GM18505 (cell line): Measurements from ENCODE around the gene PMPCA.
"Not testable (repeated sequence)": the region's sequence is repeated elsewhere in the genome, so short reads cannot be mapped to it uniquely, and the experiment has no call there.

Experiments used
- ATAC-seq: cut with Tn5 transposase; IDR thresholded peaks from one replicate; pipeline ENCODE4 v1.9.1; 2021; ENCODE audit not compliant: unreplicated experiment
- POLR2A ChIP-seq: IDR thresholded peaks from 4 replicates; pipeline ENCODE4 v1.6.1; 2011; ENCODE audit warnings: borderline replicate concordance; ENCODE audit not compliant: insufficient read depth, insufficient read length; ENCODE audit errors: extremely low read depth

Gene PMPCA

DNA sequence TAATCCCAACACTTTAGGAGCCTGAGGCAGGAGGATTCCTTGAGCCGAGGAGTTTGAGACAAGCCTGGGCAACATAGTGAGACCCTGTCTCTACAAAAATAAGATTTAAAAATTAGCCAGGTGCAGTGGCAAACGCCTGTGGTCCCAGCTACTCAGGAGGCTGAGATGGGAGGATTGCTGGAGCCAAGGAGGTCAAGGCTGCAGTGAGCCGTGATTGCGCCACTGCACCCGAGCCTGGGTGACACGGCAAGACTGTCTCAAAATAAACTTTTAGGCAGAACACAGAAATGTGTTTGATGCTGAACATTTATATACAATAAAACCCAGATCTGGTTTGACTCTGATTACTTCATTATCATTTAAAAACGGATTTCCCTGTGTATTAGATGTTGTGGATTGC is 5.0 kb upstream of the PMPCA start:
- no peak for ATAC-seq

DNA sequence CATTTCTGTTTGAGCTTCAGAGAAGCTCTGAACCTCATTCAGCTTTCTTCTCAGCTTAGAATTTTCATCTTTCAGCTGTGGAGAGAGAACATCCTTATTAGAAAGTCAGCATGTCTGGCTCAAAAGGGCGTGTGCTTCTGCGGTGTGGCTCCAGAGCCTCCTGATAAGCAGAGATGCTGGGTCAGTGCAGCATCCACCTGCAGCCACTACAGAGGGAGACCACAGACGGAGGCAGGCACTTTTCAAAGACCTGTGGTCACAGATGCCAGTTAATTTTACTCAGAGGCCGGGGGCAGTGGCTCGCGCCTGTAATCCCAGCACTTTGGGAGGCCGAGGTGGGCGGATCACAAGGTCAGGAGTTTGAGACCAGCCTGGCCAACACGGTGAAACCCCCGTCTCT is 4.6 kb upstream of the PMPCA start:
- not testable (repeated sequence) for ATAC-seq

More for the DNA sequence above, 5.0 kb upstream of the PMPCA start:
- TF ChIP-seq POLR2A, result no peak

DNA sequence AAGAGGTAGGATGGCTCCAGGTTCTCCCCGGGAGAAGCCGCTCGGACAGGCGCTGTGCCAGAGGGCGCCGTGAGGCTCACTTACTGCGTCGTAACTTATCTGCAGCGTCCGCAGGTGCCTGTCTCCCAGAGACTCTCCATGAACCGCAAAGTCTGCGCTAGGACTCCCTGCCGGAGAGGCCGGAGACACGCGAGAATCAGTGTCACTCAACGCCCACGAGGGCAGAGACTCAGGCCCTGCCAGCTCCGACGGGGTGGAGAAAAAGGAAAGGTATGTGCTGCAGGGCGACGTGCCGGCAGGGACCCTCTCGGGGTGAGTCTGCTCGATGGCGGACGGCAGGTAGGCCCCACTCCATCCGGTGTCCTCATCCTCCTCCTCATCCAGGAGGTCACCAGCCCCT is 3.4 kb upstream of the PMPCA start:
- ATAC-seq, result not testable (repeated sequence)

DNA sequence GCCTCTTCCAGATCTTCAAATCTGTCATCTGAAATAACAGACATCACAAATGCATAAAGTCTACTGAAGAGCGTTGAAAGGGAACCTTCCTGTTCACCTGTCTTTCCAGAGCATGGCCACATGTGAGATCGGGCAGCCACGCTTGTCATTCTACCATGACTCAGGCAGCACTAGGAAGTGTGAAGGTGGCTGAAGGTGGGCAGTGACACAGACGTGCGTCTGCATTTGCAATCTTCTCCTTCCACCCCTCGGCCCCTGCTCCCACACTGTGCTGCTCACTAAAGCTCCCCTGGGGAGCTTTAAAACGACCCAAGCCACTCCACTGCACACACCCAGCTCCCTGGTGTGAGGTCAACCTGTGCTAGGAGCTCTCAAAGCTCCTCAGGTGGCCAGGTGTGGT is 2.5 kb upstream of the PMPCA start:
- no peak for ATAC-seq
- no peak for TF ChIP-seq POLR2A

DNA sequence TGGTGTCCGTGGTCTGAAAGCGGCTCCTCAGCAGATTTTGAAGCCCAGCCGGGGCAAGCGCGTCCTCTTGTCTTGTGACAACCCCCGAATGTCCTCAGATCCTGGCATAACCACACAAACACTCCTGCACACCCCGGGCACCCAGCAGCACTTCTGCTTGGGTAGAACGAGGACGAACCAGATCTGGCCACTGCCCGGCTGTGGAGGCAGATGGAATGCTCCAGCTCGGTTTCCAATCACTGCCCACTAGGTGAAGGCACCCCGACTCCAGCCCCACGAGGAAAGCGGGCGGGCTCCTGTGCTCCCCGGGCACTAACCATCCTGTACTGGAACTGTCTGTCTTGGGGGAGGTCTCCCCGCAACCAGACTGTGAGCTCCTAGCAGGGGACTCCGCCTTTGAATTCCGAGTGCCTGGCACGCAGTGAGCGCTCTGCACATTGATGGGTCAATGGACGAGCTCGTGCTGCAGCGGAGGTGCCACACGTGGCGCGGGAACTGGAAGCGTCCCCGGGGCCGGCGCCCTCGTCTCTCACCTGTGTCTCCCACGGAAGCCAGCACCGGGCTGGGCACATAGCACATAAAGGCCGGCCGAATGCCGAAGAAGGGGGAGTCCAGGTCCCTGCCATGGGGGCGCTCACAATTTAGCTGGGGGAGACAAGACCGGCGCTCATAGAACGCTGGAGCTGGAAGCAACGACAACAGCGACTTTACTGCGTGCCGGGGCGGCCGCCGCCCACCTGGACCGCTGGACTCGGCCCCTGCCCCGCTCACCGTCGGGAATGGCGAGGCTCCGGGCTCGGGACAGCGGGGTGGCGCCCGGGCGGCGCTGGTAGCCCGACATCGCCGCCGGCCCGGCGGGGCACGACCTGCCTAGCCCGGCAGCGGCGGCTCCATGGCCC is 652 bp upstream of the PMPCA start:
- ATAC-seq, result peak; percentile 10
- TF ChIP-seq POLR2A, result peak; percentile 39

DNA sequence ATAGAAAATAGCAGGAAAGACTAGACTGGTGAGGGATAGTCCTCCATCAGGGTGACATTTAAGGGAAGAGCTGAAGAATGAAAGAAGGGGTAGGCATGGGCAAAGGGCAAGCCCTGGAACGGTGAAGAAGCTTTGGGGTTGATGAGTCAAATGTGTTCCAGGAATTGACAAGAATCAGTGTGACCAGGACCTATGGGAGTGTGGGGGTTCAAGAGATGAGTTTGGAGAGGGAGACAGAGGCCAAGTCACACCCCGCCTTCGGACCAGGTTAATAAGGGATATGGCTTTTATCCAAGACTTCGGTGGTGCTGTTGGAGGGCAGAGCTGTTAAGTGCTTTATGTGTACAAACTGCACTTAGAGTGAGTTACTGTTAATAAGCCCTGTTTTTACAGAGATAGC is 920 bp downstream of the PMPCA start:
- no peak for ATAC-seq

DNA sequence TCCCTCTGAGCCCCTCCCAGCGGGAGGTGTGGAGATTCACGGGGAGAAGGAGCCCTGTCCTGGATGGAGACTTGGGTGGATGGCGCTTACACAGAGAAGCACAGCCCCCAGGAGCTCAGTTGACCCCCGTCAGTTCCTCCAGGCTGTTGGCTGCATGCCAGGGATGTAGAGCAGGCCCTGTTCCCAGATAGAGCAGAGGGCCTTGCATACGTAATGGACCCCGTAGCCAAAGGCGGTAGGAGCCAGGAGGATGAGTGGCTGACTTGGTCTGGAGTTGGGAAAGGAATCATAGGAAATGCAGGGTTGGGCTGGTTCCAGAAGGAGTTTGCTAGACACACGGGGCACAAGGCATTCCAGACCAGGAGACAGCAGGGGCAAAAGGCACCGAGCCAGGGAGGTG is 2.5 kb downstream of the PMPCA start:
- ATAC-seq, result no peak

More for the DNA sequence above, 920 bp downstream of the PMPCA start:
- TF ChIP-seq POLR2A, result no peak

DNA sequence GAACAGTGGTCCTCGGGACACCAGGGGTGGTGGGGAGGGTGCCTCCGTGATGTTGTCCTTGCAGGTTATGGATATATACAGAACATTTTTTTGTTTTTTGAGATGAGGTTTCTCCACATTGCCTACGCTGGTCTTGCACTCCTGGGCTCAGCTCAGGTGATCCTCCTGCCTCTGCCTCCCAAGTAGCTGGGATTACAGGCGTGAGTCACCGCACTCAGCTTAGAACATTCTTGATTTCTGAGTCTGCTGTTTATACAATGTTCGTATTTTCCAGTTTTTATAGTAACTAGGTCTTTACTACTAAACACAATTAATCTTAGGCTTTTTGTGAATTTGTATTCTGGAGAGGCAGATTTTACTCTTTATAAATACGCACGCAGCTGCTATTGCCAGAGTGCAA is 6.0 kb downstream of the PMPCA start:
- no peak for ATAC-seq

More for the DNA sequence above, 2.5 kb downstream of the PMPCA start:
- no peak for TF ChIP-seq POLR2A

DNA sequence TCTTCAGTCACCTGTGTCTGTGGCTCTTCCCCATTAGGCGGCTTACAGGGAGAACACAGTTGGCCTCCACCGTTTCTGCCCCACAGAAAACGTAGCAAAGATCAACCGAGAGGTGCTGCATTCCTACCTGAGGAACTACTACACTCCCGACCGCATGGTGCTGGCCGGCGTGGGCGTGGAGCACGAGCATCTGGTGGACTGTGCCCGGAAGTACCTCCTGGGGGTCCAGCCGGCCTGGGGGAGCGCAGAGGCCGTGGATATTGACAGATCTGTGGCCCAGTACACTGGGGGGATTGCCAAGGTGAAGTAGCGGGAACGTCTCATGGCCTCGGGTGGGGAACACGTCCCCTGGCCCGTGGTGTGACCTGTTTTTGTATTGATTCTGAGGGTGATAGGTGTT is 6.5 kb downstream of the PMPCA start:
- TF ChIP-seq POLR2A, result no peak

More for the DNA sequence above, 6.0 kb downstream of the PMPCA start:
- no peak for TF ChIP-seq POLR2A

DNA sequence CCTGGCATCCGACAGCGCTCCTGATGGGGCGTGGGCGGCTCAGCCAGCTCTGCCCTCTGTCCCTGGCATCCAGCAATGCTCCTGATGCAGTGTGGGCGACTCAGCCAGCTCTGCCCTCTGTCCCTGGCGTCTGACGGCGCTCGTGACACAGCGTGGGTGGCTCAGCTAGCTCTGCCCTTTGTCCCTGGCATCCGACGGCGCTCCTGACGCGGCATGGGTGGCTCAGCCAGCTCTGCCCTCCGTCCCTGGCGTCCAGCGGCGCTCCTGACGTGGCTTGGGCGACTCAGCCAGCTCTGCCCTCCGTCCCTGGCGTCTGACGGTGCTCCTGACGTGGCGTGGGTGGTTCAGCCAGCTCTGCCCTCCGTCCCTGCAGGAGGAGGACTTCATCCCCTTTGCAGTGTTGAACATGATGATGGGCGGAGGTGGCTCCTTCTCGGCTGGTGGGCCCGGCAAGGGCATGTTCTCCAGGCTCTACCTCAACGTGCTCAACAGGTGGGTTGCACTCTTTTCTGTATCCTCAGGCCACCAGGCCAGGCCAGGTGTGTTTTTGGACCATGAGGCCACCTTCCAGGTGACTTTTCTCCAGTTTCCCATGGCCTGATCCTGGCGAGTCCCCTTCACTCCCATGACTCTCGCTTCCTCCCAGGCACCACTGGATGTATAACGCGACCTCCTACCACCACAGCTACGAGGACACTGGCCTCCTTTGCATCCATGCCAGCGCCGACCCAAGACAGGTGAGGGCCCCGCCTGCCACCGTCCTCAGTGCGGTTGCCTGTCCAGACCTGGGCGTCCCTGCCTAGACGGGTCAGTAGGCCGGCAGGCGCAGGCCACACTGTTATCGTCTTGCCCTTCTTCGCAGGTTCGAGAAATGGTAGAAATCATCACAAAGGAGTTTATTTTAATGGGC is 8.0 kb downstream of the PMPCA start:
- no peak for TF ChIP-seq POLR2A
- ATAC-seq, result no peak

More for the DNA sequence above, 6.5 kb downstream of the PMPCA start:
- no peak for ATAC-seq

DNA sequence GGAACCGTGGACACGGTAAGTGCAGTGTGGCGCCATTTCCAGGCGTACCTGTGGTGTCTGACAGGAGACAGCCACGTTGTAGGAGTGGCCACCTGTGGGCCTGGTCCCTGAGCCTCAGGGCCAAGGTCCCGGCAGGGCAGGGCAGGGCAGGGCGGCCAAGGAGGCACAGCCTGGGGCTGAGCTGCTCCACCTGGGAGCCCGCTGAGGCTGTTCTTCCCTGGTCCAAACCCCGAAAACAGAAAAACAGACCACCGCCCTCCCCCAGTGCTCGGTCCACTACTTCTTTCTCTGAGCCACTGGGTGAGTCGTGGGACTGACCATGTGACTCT is 8.6 kb downstream of the PMPCA start:
- no peak for ATAC-seq
- no peak for TF ChIP-seq POLR2A

DNA sequence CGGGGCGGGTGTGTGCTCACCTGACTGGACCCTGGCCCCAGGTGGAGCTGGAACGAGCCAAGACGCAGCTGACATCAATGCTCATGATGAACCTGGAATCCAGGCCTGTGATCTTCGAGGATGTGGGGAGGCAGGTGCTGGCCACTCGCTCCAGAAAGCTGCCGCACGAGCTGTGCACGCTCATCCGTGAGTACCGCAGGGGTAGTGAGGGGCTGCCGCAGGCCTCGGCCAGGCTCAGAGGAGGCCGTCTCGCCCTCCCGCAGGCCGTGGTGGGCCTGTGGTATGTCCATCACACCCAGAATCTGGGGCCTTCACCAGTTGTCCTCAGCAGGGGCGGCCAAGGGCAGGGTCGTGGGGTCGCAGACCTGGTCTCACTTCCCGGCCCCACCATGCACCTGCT is 11.3 kb downstream of the PMPCA start:
- ATAC-seq, result no peak
- TF ChIP-seq POLR2A, result no peak

DNA sequence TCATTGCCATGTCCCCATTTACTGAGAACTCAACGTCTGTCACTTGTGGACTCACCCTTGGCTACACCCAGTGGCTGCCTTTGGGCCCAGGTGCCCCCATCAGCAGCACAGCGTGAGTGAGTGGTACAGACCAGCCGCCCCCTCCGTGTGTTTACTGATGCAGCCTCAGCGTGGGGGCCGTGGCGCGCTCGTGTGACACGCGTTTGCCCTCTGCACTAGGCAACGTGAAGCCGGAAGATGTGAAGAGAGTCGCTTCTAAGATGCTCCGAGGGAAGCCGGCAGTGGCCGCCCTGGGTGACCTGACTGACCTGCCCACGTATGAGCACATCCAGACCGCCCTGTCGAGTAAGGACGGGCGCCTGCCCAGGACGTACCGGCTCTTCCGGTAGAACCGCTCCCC is 12.4 kb downstream of the PMPCA start:
- no peak for TF ChIP-seq POLR2A
- no peak for ATAC-seq
